OCI-LY3 (cell line): Measurements from ENCODE around the gene UNC13C.

Experiments
- EZH2phosphoT487 ChIP-seq: fragments of 200-600 bp; shearing (Covaris generic); IDR thresholded peaks from 2 replicates; pipeline ENCODE4 v1.6.1; 2018; ENCODE audit warnings: antibody characterized with exemption, mixed run types, low read depth
- TF ChIP-seq, protein P1 (sequence below): fragments of 200-600, 300-600 bp; sonication (generic); IDR thresholded peaks from 2 replicates; pipeline ENCODE4 v1.5.1; 2014; ENCODE audit warnings: antibody characterized with exemption, low read length, low read depth

DNA sequence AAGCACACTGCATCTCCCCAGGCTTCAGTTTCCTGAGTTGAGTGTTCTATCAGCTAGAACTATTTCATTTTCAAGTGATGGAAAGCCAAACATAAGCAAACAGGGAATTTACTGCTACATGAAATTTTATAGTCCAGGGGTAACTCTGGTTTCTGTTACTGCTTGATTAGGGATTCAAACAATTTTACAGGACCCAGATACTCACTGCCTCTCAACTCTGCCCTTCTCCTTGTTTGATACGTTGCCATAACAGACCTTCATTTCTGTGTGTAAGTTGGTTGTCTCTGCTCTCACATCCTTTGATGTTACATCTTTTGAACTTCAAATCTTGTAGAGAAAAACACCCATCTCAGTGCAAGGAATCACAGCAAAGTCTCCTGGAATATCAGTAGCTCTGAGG, 572.7 kb downstream of the UNC13C start:
- TF ChIP-seq, protein P1, sequence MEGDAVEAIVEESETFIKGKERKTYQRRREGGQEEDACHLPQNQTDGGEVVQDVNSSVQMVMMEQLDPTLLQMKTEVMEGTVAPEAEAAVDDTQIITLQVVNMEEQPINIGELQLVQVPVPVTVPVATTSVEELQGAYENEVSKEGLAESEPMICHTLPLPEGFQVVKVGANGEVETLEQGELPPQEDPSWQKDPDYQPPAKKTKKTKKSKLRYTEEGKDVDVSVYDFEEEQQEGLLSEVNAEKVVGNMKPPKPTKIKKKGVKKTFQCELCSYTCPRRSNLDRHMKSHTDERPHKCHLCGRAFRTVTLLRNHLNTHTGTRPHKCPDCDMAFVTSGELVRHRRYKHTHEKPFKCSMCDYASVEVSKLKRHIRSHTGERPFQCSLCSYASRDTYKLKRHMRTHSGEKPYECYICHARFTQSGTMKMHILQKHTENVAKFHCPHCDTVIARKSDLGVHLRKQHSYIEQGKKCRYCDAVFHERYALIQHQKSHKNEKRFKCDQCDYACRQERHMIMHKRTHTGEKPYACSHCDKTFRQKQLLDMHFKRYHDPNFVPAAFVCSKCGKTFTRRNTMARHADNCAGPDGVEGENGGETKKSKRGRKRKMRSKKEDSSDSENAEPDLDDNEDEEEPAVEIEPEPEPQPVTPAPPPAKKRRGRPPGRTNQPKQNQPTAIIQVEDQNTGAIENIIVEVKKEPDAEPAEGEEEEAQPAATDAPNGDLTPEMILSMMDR, result no peak
- TF ChIP-seq EZH2phosphoT487, result no peak
